22Rv1 (cell line): ENCODE results near the gene VWC2.

Experiments
- H3K27ac ChIP-seq: fragments of 450-650 bp; 2 replicates; pipeline ENCODE4 v1.5.1; 2017
- ZFX ChIP-seq: fragments of 450-650 bp; IDR thresholded peaks from 2 replicates; pipeline ENCODE4 v1.6.1; 2017; ENCODE audit warnings: antibody characterized with exemption, borderline replicate concordance
- TF ChIP-seq, protein P1 (sequence below): fragments of 450-650 bp; IDR thresholded peaks from 2 replicates; pipeline ENCODE4 v1.5.1; 2017; ENCODE audit warnings: mild to moderate bottlenecking

The VWC2 gene

DNA sequence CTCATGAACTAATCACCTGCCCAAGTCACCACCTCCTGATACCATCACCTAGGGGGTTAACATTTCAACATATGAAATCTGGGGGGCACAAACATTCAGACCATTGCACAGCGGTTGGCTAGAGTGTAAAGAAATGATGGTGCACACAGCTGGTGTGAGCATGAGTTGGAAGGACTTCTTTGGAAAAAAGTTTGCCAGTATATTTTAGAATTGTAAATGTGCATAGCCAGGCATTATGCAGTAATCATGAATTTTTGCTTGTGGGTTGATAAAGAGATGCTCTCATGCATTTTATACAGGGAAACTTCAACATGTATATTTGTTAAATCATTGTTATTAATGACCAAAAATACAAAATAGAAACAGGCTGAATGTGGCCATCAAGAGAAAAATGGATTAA is 100.0 kb downstream of the VWC2 start:
- no peak overlapping the region for H3K27ac ChIP-seq
- no peak for TF ChIP-seq ZFX
- TF ChIP-seq, protein P1, sequence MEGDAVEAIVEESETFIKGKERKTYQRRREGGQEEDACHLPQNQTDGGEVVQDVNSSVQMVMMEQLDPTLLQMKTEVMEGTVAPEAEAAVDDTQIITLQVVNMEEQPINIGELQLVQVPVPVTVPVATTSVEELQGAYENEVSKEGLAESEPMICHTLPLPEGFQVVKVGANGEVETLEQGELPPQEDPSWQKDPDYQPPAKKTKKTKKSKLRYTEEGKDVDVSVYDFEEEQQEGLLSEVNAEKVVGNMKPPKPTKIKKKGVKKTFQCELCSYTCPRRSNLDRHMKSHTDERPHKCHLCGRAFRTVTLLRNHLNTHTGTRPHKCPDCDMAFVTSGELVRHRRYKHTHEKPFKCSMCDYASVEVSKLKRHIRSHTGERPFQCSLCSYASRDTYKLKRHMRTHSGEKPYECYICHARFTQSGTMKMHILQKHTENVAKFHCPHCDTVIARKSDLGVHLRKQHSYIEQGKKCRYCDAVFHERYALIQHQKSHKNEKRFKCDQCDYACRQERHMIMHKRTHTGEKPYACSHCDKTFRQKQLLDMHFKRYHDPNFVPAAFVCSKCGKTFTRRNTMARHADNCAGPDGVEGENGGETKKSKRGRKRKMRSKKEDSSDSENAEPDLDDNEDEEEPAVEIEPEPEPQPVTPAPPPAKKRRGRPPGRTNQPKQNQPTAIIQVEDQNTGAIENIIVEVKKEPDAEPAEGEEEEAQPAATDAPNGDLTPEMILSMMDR = no peak

DNA sequence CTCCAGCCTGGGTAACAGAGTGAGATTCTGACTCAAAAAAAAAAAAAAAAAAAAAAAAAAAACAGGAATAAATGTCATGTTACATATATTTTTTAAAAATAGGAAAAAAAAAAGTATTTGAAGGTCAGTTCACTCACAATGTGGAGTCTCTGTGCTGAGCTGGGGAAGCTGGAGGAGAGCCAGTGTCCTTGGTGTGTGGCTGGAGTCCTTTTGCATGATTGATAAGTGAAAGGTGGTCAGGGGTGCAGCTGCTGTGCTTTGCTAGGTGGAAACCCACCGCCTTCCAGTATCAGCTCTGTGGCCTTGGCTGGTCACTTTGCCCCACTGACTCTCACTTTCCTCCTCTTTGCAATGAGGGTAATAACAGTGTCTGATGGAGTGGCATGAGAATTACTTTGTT is 101.9 kb downstream of the VWC2 start:
- no peak overlapping the region for H3K27ac ChIP-seq
- no peak for TF ChIP-seq ZFX
- TF ChIP-seq, protein P1 = no peak

DNA sequence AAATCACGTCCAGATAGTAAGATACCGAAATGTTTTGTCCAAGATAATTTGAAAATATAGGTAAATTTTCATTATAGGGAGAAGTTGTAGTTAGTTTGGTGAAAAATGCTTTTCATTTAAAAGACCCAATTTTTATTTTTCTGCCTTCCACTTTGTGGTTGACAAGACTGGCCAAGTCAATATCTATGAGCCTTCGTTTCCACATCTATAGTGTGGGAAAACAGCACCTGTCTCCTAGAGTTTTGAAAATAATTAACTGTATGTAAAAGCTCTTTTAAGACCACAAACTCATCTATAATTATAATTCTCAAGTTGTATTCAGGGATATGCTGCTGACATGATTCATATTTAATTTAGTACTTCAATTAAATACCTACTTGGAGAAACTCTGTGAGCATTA is 102.8 kb downstream of the VWC2 start:
- no peak for TF ChIP-seq ZFX
- TF ChIP-seq, protein P1 = no peak
- H3K27ac ChIP-seq = no peak overlapping the region

DNA sequence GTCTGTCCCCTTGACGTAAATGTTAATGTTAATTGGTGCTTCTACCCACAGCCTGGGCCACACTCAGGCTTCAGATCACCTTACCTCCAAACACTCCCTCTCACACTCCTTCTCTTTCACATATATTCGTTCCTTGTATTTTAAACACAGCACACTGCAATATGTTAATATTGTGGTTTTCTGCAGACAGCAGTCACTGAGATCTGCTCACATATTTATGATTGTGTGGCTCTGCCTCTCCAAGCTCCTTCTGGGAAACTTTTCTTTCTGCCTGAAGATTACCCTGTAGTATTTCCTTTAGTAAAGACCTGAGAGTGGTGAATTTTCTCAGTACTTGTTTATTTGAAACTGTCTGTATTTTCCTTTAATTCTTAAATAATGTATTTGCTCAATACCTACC is 104.7 kb downstream of the VWC2 start:
- TF ChIP-seq, protein P1 = no peak
- no peak for TF ChIP-seq ZFX
- no peak overlapping the region for H3K27ac ChIP-seq

DNA sequence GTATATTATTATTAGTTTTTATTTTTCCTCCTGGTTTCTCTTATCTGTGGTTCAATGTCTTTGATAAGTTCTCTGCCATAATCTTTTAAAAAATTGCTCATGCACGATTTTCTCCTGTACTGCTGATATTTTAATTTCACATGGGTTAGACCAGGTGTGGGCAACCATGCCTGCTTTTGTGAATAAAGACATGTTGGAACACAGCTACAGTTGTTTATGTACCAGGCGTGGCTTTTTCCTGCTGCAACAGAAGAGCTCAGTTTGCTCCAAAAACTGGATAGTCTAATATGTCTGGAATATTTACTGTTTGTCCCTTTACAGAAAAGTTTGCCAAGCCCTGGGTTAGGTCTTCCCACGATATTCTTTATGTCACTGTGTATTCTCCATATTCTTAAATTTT is 105.2 kb downstream of the VWC2 start:
- TF ChIP-seq, protein P1 = no peak
- no peak for TF ChIP-seq ZFX
- H3K27ac ChIP-seq = no peak overlapping the region

DNA sequence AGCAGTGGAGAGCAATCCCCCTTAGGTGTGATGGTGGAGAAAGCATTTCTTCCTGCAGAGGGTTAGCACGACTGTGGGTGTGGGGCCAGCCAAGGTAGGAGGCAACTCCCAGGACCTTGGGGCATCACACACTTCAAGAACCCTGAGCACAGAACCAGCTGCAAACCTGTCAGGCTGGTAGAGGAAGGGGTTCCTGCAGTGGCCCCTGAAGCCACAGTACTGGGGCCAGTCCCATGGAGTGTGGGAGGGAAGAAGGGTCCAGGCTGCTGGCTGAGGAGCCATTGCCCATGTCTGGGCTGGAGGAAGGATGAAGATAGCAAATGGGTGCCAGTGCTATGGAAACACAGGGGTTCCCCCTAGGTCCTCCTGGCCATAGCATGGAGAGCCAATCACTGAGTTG is 110.5 kb downstream of the VWC2 start:
- TF ChIP-seq, protein P1 = no peak
- no peak for TF ChIP-seq ZFX

DNA sequence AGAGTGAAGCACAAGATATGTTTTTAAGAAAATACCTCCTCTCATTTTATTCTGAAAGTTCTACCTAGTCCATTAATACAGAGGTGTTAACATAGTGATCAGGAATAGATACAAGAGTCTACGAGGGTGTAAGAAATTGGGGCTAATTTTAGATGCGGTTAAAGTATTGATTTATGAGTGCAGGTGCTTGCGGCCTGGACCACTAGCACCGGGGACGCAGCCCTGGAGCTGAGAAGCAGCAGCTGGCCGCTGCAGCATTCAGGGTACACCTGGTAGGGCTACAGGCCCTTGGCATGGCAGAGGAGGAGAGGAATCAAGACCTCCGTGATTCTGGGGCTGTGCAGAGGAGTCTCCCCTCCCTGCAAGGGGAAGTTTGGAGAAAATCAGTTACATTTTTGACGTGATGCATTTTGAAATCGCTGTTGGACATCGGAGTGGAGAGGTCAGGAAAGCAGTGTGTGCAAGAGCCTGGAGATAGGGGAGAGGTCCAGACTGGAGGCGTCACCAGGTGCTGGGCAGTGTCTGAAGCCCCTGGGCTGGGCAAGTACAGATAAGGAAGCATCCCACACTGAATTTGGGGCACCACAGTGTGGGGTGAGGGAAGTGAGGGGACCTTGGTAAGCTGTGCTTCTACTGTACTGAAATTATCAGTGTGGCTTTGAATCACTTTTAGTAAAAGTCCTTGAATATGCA is 112.3 kb downstream of the VWC2 start:
- TF ChIP-seq, protein P1 = no peak
- no peak for TF ChIP-seq ZFX
- H3K27ac ChIP-seq = no peak overlapping the region

More for the DNA sequence above, 110.5 kb downstream of the VWC2 start:
- H3K27ac ChIP-seq = no peak overlapping the region
